GM23338 (cell line): ENCODE results near the gene ACO2. TPM values are rescaled to one million over a fixed set of nuclear protein-coding genes. Genes with fewer than 3 reads are reported as not detected.

ENCODE experiments used
- ZNF462 ChIP-seq: fragments of 250-450 bp; sonication (Bioruptor Pico); IDR thresholded peaks from 2 replicates; pipeline ENCODE4 v1.5.0; 2020; ENCODE audit warnings: mild to moderate bottlenecking, moderate library complexity
- polyA plus RNA-seq: library from polyadenylated mRNA; unstranded; fragments of >200 nt; fragmentation: Nextera tagmentation; extraction: Ambion mirVana; gene quantifications from 2 replicates; pipeline ENCODE4 v1.2.1, GENCODE V29; 2016
- total RNA-seq: library from RNA; depleted of rRNA; stranded (reverse); fragments of >200 nt; shearing (Covaris generic); gene quantifications from 2 replicates; pipeline ENCODE4 v1.2.3, GENCODE V29; 2014
- TF ChIP-seq, protein P1 (sequence below): IDR thresholded peaks from one replicate; pipeline ENCODE4 v1.6.1; 2018; ENCODE audit warnings: antibody characterized with exemption; ENCODE audit not compliant: unreplicated experiment

The ACO2 gene
- total and polyA plus RNA-seq, 2 experiments from 2014 or later = 36.2 to 79.7 TPM

GRCh38 chr22:41488596-41489385, 19.9 kb downstream of the ACO2 start (continued):
- TF ChIP-seq ZNF462 (CRISPR knock-in tag) = no peak
- TF ChIP-seq, protein P1, sequence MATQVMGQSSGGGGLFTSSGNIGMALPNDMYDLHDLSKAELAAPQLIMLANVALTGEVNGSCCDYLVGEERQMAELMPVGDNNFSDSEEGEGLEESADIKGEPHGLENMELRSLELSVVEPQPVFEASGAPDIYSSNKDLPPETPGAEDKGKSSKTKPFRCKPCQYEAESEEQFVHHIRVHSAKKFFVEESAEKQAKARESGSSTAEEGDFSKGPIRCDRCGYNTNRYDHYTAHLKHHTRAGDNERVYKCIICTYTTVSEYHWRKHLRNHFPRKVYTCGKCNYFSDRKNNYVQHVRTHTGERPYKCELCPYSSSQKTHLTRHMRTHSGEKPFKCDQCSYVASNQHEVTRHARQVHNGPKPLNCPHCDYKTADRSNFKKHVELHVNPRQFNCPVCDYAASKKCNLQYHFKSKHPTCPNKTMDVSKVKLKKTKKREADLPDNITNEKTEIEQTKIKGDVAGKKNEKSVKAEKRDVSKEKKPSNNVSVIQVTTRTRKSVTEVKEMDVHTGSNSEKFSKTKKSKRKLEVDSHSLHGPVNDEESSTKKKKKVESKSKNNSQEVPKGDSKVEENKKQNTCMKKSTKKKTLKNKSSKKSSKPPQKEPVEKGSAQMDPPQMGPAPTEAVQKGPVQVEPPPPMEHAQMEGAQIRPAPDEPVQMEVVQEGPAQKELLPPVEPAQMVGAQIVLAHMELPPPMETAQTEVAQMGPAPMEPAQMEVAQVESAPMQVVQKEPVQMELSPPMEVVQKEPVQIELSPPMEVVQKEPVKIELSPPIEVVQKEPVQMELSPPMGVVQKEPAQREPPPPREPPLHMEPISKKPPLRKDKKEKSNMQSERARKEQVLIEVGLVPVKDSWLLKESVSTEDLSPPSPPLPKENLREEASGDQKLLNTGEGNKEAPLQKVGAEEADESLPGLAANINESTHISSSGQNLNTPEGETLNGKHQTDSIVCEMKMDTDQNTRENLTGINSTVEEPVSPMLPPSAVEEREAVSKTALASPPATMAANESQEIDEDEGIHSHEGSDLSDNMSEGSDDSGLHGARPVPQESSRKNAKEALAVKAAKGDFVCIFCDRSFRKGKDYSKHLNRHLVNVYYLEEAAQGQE = no peak
